GM04504 (cell line): ENCODE data around the gene SREBF1.
"Not testable (repeated sequence)": the region's sequence is repeated elsewhere in the genome, so short reads cannot be mapped to it uniquely, and the experiment has no call there.

Experiments used
- DNase-seq: peaks from one replicate; pipeline ENCODE4 v3.0.0-alpha.2; 2012; ENCODE audit warnings: low read depth

Gene SREBF1

DNA sequence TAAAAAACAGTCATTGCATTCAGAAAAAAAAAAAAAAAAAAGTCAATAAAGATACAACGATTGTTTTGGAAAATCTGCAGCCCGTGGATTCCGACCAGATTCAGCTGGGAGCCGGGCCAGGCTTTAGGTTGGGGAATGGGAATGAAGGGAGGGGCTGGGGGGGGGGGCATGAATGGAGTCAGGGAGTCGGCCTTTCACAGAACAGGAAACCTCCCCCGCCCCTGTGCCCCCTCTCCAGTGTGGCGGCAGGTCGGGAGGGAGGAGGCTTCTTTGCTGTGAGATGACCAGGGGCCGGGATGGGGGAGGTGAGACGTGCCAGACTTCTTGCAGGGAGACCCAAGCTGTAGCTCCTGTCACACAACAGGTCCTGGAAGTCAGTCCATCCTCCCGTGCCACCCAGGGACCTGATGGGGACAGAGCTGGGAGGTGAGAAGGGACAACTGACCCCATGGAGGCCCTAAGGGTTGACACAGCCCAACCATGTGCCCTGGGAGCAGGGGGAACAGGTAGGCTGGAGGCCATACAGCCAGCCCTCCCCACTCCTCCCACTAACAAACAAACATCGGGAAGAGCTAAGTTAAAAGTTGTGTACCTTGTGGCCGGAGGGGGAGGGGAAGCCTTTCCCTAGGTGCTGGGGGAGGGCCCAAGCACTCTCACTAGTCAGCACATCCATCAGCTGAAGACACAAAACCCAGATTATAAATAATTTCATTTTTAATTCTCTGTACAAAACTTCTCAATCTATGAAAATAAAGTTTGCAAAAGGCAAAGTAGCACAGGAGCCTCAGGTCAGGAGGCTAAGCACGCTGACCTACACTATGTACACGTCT, 25.2 kb downstream of the SREBF1 start:
- DNase-seq = no peak

DNA sequence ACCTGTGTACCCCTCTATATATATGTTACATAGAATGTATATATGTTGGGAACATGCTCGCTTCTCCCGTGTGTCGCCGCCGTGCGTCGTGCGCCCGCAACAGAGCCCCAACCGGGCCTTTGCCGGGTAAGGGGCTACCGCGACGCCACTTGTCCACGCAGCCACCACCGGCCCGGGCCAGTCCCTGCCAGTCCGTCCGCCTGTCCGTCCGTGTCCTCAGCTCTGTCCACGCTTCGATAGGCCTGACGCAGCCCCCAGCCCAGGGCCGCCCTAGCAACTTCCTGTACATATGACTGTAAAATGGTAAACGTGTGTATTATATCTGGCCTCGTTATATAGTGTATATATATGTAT, 25.9 kb downstream of the SREBF1 start:
- DNase-seq = no peak

DNA sequence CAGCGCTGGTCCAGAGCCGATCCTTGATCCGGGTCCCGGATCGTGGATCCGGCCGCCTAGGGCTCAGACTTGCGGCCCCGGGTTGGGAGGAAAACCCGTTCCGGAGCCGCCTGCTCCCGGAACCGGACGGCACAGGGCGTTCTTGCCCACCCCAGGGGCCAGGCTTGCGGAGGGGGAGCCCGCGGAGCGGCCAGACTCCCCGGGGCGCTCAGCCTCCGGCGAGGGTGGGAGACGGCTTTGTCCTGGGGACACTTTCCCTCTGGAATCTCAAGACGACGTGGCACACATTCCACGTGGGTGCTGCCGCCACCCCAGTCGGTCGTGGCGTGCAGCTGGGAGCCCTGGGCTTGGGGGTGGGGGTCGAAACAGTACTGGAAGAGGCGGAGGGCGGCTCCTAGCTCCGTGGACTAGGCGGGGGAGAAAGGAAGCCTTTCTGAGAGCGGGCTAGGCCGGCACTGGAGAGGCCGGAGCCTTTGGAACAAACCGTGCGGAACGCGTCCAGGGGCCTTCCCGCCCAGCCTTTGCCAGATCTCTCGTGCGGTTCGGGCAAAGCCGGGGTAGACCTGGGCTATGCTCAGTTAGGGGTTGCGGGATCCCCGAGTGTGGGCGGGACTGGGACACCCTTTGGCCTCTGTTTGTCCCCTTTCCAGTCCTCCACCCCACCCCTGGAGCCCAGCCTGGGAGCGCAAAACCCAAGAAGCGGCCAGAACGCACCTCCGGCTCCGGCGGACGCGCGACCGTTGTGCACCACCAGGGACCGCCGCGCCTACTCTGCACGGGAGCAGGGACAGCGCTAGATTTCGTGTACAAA, 26.5 kb downstream of the SREBF1 start:
- DNase-seq = no peak

DNA sequence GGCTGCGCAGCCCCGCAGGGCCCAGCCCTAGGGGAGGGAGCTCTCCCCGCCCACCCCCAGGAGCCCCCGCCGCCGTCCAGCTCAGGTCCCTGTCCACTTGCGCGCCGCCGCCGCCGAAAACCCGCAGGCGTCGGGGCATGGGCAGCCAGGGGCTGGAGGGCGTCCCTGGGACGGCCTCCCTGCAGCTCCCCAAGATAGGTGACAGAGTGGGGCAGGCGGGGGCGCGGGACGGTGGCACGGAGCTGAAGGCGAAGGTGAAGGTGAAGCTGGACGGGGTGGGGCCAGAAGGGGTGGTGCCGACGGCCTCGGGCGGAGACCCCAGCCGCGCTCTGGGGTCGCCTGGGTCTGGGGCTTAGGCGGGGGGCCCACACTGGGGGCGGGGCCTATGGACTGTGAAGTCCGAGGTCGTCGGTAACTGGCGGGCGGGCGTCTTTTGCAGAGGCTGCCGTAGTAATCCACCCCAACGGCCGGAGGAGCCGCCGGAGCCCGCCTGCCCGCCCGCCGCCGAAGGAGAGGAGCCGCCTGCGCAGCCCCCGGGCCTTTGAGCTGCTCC, 27.2 kb downstream of the SREBF1 start:
- no peak for DNase-seq

DNA sequence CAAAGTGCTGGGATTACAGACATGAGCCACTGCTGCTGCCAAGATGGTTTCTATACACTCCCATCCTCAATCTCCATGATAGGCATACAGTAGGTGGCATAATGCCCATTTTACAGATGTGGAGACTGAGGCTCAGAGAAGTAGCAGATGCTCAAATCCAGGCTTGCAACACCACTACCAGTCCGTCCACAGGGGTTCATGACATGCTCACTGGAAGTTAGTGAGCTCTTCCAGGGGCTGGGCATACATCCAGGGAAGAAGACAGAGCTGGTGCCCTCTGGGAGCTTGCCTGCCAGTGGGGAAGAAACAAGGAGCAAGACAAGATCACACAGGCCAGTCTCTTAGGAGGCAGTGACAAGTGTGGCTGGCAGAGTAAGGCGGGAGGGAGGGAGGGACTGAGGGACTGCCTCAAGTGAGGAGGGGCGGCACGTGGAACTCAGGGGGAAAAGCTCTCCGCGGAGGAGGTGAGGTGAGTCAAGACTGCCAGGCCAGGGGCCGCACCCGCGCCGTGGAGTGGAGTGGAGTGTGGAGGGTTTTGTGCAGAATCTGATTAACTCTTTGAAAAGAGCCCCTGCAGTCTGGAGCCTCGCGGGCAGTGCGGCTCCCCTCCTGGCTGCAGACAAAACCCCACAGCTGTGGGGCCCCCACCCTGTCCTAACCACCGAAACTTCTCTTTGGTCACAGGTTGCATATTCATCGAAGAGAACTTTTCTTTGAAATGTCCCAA, 27.9 kb downstream of the SREBF1 start:
- DNase-seq = no peak

DNA sequence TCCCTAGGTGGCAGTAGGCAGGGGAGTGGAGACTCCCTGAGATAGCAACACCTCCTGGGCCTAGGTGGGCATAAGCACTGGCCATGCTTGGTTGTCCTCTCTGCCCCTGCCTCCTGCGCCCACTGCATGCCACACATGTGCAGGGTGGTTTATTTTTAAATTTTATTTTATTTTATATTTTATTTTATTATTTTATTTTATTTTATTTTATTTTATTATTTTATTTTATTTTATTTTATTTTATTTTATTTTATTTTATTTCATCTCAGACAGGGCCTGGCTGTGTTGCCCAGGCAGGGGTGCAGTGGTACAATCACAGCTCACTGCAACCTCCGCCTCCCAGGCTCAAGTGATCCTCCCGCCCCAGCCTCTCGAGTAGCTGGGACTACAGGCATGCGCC, 28.6 kb downstream of the SREBF1 start:
- not testable (repeated sequence) for DNase-seq

DNA sequence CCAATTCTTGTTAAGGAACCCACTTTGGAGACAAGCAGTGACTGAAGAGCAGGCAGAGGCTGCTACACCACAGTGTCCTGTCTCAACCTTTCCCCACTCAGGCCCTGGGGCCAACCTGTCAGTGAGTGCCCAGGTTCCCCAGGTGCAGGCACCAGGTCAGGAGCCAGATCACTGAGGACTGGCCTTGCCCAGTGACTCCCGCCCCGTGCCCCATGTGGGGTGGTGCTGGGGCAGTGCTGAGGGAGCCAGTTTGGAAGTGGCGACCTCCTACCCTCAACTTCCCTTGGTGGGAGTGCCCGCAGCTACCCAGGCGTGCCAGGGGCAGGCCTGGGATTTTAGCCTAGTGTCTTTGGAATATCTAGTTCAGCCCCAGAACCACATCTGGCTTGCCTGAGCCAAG, 29.3 kb downstream of the SREBF1 start:
- DNase-seq = no peak

DNA sequence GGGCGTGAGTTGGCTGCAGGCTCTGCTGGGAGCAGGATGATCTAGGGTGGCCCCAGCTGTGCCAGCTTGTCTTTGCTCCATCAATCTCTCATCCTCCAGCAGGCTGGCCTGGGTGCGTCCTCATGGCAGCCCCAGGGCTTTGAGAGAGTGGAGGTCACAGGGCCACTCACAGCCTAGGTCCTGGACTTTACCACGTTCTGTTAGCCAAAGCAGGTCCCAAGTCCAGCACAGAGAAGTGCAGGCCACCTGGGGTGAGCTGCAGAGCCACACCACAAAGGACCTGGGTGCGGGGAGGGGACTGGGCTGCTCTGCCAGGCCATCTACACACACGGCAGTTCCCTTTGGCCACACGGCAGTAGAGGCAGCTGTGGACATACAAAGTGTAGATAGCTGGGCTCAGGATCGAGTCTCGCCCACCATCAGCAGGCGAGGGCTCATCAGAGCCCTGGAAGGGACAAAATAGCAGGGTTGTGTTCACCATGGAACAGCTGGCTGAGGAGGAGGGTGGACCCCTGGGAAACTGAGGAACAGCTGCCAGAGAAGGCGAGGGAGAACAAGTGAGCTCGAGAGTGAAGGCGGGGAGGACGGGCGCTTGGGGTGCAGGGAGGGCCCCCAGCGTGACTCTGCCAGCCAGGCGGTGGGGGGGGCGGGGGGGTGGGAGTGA, 30.0 kb downstream of the SREBF1 start:
- DNase-seq = no peak

DNA sequence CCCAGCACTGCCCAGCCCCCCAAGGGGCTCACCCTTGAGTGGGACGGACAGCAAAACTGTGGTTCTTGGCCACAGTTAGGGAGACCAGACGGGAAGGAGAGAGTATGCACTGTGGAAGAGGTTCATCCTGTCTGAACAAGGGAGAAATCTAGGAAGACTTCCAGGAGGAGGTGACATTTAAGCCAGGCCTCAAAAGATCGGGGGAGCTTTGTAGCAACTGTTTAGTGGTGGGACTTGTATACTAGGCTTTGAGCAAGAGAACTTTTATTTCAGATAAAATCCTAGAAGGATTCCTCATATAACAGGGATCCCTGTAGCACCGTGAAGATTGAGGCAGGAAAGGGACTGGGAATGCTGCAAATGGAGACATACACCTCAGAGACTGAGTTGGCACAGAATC, 30.8 kb downstream of the SREBF1 start:
- no peak for DNase-seq

DNA sequence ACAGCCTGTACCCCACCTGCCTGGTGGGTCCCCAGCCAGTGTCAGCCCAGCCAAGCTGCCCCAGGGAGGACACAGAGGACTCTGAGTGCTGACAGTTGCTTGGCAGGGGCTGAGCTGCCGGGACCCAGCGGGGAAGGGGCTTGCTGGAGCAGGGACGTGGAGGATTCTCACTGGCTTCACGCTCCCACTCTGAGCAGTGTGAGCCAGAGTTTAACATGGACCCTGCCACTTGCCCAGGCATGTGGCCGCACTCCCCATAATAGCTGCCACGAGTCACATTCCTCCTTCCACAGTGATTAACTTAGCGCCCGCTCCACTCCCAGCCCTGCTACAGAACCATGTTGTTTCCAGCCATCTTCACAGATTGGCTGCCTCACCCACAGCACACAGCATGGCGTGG, 31.2 kb downstream of the SREBF1 start:
- no peak for DNase-seq

DNA sequence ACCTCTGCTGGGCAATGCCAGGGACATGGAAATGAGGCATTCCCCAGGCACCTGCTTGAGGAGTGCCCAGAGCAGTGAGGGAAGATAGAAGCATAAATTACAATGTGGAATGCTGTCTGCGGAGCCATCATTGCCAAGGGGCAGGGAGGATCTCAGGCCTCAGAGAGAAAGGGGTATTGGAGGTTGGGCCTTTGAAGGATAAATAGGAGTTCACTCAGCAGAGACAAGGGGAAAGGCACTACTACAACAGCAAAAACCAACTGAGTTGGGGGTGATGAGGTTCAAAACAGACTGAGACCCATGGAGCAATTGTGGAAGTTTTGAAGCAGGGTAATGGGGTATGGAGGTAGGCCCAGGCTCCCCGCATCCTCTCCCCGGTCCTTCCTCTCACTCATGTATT, 32.8 kb downstream of the SREBF1 start:
- DNase-seq = no peak

DNA sequence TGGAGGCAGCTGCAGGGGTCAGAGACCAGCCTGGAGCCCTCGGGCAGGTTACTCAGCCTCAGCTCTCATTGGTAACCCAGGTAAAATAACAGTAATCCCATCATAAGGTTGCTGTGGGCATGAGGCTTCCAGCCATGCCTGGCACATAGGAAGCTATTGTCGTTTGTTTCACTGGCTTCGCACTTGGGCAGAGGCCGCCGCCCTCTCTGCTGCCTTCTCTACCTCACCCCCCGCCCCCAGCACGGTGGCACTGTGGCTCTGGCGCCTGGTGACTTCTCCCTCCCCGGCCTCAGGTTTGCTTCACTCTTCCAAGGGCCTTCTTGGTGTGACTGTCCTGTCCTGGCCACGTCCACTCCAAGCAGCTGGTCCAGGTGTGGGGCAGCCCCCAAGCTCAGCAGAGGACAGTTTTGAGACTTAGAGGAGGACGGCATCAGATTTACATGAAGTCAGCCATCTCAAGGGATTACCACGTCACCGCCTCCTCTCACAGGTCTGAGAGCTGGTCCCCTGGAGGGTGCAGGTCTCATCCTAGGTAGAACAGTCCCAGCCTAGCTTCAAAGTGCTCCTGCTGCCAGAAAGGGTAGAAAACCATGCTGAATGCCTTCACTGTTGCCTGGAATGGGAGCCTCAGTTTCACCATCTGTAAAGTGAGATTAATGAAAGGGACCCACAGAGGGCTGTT, 34.8 kb downstream of the SREBF1 start:
- DNase-seq = no peak

DNA sequence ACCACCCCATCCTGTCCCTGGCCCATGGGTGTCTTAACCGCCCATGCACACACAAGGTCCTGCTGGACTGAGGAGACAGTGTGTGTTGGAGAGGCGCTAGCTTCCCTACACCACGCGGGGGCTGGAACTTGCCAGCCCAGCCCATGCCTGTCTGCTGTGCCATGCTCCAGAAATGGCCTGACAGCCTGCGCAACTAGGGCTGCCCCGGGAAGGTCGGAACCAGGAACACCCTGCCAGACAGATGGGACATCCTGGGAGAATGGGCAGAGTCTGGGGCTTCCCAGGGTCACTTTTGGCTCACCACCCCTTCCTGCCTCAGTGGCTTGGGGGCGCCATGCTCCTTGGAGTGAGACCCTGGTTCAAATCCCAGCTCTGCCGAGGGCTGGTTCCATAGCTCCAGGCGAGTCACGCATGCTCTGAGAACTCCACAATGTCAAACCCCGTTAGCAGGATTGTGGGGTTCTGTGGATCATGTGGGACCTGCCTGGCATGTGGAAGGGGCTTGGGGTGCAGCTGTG, 36.2 kb downstream of the SREBF1 start:
- DNase-seq = no peak

DNA sequence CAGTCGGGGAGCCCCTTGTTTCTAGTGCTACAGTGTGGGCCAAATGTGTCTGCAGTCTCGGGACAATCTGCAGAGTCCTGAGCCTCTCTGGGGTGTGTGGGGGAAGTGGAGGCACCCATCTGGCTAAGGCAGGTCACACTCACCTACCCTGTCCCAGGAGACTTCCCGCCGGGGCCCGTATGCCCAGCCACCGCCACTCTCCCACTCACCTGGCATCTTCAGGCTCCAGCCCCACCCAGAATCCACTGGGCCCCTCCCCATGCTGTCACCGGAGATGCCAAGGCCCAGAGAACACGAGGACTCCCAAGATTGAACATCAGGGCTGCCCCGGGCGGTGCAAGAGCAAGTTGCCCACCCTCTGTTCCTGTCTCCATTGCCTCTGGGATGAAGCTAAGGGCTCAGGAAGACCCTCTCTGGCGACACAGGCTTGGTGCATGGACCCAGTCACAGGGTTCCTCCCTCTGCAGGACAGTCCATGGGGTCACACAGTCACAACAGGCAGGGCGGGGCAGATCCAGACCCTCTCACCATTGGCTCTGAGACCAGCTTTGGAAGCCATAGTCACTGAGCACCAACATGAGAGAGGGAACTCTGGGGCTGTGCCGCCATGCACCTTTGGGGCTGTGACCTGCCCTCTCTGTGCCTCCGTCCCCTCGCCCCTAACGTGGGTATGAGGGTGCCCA, 38.1 kb downstream of the SREBF1 start:
- no peak for DNase-seq

DNA sequence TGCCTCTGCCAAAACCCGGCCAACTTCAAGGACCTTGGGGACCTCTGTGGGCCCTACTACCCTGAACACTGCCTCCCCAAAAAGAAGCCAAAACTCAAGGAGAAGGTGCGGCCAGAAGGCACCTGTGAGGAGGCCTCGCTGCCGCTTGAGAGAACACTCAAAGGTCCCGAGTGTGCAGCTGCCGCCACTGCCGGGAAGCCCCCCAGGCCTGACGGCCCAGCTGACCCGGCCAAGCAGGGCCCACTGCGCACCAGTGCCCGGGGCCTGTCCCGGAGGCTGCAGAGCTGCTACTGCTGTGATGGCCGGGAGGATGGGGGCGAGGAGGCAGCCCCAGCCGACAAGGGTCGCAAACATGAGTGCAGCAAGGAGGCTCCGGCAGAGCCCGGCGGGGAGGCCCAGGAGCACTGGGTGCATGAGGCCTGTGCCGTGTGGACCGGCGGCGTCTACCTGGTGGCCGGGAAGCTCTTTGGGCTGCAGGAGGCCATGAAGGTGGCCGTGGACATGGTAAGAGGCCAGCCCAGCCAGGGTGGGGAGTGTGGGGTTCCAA, 38.7 kb downstream of the SREBF1 start:
- no peak for DNase-seq

DNA sequence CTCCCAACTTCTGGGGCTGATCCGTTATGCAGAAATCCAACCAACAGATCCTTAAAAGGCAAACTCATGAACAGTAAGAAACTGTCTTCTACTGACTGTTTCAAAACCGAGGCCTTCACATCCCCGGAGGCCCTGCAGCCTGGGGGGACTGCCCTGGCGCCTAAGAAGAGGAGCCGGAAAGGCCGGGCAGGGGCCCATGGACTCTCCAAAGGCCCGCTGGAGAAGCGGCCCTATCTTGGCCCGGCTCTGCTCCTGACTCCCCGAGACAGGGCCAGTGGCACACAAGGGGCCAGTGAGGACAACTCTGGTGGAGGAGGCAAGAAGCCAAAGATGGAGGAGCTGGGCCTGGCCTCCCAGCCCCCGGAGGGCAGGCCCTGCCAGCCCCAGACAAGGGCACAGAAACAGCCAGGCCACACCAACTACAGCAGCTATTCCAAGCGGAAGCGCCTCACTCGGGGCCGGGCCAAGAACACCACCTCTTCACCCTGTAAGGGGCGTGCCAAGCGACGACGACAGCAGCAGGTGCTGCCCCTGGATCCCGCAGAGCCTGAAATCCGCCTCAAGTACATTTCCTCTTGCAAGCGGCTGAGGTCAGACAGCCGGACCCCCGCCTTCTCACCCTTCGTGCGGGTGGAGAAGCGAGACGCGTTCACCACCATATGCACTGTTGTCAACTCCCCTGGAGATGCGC, 39.5 kb downstream of the SREBF1 start:
- no peak for DNase-seq

DNA sequence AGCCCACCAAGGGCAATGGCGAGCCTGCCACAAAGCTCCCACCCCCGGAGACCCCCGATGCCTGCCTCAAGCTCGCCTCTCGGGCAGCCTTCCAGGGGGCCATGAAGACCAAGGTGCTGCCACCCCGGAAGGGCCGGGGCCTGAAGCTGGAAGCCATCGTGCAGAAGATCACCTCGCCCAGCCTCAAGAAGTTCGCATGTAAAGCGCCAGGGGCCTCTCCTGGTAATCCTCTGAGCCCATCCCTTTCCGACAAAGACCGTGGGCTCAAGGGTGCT, 40.1 kb downstream of the SREBF1 start:
- no peak for DNase-seq

DNA sequence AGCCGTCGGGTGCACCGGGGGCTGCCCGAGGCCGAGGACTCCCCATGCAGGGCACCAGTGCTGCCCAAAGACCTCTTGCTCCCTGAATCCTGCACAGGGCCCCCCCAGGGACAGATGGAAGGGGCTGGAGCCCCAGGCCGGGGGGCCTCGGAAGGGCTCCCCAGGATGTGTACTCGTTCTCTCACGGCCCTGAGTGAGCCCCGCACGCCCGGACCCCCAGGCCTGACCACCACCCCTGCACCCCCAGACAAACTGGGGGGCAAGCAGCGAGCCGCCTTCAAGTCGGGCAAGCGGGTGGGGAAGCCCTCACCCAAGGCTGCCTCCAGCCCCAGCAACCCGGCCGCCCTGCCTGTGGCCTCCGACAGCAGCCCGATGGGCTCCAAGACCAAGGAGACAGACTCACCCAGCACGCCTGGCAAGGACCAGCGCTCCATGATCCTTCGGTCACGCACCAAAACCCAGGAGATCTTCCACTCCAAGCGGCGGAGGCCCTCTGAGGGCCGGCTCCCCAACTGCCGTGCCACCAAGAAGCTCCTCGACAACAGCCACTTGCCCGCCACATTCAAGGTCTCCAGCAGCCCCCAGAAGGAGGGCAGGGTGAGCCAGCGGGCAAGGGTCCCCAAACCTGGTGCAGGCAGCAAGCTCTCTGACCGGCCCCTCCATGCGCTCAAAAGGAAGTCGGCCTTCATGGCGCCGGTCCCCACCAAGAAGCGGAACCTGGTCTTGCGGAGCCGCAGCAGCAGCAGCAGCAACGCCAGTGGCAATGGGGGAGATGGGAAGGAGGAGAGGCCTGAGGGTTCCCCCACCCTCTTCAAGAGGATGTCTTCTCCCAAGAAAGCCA, 40.6 kb downstream of the SREBF1 start:
- DNase-seq = no peak

DNA sequence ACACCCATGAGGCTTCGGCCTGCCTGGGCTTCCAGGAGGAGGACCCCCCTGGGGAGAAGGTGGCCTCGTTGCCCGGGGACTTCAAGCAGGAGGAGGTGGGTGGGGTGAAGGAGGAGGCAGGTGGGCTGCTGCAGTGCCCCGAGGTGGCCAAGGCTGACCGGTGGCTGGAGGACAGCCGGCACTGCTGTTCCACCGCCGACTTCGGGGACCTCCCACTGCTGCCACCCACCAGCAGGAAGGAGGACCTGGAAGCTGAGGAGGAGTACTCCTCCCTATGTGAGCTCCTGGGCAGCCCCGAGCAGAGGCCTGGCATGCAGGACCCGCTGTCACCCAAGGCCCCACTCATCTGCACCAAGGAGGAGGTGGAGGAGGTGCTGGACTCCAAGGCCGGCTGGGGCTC, 41.5 kb downstream of the SREBF1 start:
- no peak for DNase-seq
